ENCODE measurements around the gene KRTAP1-4.
"Not testable (repeated sequence)": the region's sequence is repeated elsewhere in the genome, so short reads cannot be mapped to it uniquely, and the experiment has no call there.

The KRTAP1-4 gene

GRCh38 chr17:41046735-41047465, 16.9 kb upstream of the KRTAP1-4 start, which contains the start of gene KRTAP2-1:
Gene KRTAP2-1 (minus strand): TSS chr17:41047316. CDS start chr17:41047267, 49 bp downstream.
- not testable (repeated sequence) for DNase-seq (ENCODE audit: low read depth)

- DNase-seq (ENCODE audit: low read depth), result no peak
Measured at GRCh38 chr17:41042953-41043352, 13.0 kb upstream of the KRTAP1-4 start.

GRCh38 chr17:41040783-41041571, 11.0 kb upstream of the KRTAP1-4 start, which contains the start of gene KRTAP1-1:
Gene KRTAP1-1 (minus strand): TSS chr17:41041450. CDS start chr17:41041397, 53 bp downstream.
- DNase-seq (ENCODE audit: low read depth), result not testable (repeated sequence)

GRCh38 chr17:41037853-41038350, 7.9 kb upstream of the KRTAP1-4 start:
- DNase-seq (ENCODE audit: low read depth), result no peak

GRCh38 chr17:41034346-41034935, 4.4 kb upstream of the KRTAP1-4 start, which contains the start of gene KRTAP1-3:
Gene KRTAP1-3 (minus strand): TSS chr17:41034874. CDS start chr17:41034821, 53 bp downstream.
- DNase-seq (ENCODE audit: low read depth), result not testable (repeated sequence)

GRCh38 chr17:41026715-41027471, 3.1 kb downstream of the KRTAP1-4 start, which contains the start of gene KRTAP1-5:
Gene KRTAP1-5 (minus strand): TSS chr17:41027208. CDS start chr17:41027155, 53 bp downstream.
- DNase-seq (ENCODE audit: low read depth), result no peak

GRCh38 chr17:41024697-41025096, 5.3 kb downstream of the KRTAP1-4 start:
- no peak for DNase-seq (ENCODE audit: low read depth)

GRCh38 chr17:41020336-41020735, 9.7 kb downstream of the KRTAP1-4 start:
- DNase-seq (ENCODE audit: low read depth), result no peak

GRCh38 chr17:41019415-41019814, 10.6 kb downstream of the KRTAP1-4 start:
- DNase-seq (ENCODE audit: low read depth), result no peak

GRCh38 chr17:41018541-41018940, 11.5 kb downstream of the KRTAP1-4 start:
- no peak for DNase-seq (ENCODE audit: low read depth)

GRCh38 chr17:41016578-41017215, 13.3 kb downstream of the KRTAP1-4 start:
- no peak for DNase-seq (ENCODE audit: low read depth)

GRCh38 chr17:41015454-41015853, 14.5 kb downstream of the KRTAP1-4 start:
- no peak for DNase-seq (ENCODE audit: low read depth)

GRCh38 chr17:41013606-41014005, 16.4 kb downstream of the KRTAP1-4 start:
- no peak for DNase-seq (ENCODE audit: low read depth)

GRCh38 chr17:41013181-41013580, 16.8 kb downstream of the KRTAP1-4 start:
- no peak for DNase-seq (ENCODE audit: low read depth)

GRCh38 chr17:41012326-41013120, 17.5 kb downstream of the KRTAP1-4 start:
- no peak for DNase-seq (ENCODE audit: low read depth)

- no peak for DNase-seq (ENCODE audit: low read depth)
Measured at GRCh38 chr17:41010441-41010840, 19.6 kb downstream of the KRTAP1-4 start.

GRCh38 chr17:41009936-41010335, 20.1 kb downstream of the KRTAP1-4 start:
- DNase-seq (ENCODE audit: low read depth), result no peak

- DNase-seq (ENCODE audit: low read depth), result no peak
Measured at GRCh38 chr17:41009301-41009760, 20.7 kb downstream of the KRTAP1-4 start.

GRCh38 chr17:41008811-41009210, 21.2 kb downstream of the KRTAP1-4 start, which contains the start of gene KRTAP3-1:
Gene KRTAP3-1 (minus strand): TSS chr17:41009128. CDS start chr17:41009074, 54 bp downstream.
- DNase-seq (ENCODE audit: low read depth), result no peak

- DNase-seq (ENCODE audit: low read depth), result no peak
Measured at GRCh38 chr17:41004397-41004796, 25.6 kb downstream of the KRTAP1-4 start.
